HL-60/S4 (cell line): ENCODE measurements around the gene LAIR1.
"Not testable (repeated sequence)": the region's sequence is repeated elsewhere in the genome, so short reads cannot be mapped to it uniquely, and the experiment has no call there.

Source experiments
- in situ Hi-C: fragments of 300-500 bp; cut with MboI; formaldehyde crosslinking; loops from 2 replicates; pipeline ENCODE4 v1.14.3; 2022; ENCODE audit warnings: low sequenced_read_pairs

The LAIR1 gene

GRCh38 chr19:54345938-54346386 lies 18.8 kb downstream of the LAIR1 start:
- in situ Hi-C loops = no loop called here

- in situ Hi-C loops = no loop called here
Observed at GRCh38 chr19:54343868-54344267, 20.9 kb downstream of the LAIR1 start.

DNA sequence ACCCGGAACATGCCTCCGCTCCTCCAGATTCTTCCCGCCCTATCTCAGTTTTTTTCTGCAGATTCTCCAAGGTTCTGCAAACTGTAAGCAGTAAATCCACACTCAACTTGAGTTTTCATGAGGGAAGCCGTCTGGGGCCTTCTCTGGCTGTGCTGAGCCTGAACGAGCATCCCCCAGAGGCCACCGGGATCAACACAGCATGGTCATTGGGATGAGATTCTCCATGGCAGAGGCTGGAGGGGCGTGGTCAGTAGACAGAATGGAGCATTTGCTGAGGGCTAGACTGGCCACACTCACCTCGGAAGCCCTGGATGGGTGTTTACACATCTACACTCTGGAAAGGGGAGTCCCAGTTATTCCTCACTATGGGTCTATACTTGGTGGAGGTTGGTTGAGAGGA lies 23.4 kb downstream of the LAIR1 start:
- in situ Hi-C loops = no loop called here

DNA sequence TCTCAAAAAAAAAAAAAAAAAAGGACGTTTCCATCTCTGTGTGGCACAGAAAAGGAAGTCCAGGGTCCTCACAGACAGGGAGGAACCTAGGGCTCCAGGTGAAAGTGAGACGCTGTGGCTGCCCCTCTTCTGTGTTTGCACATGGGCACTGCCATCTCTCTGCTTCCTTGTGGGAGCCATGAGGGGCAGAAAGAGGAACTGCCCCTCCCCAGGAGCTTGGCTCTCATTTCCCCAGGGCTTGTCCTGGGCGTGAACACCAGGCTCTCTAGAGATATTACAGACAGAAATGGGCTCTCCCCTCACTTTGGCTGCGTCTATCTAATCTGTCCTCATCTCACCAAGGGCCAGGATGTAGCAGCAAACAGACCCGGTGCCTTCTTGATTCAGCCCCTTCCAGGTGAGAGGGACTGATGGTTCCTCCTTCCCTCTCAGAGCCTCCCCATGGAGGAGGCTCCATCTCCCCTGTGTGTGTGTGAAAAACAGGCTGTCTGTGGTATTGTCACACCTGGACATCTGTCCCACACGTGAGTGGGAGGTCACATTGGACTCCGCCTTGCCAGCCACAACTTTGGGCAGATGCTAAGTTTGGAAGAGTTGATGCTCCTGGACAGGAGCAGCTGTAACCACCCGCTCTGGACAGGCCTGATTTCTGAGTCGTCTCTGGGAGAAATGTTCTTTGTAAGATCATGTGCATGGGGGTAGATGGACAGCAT lies 24.9 kb downstream of the LAIR1 start:
- in situ Hi-C loops = no loop called here

DNA sequence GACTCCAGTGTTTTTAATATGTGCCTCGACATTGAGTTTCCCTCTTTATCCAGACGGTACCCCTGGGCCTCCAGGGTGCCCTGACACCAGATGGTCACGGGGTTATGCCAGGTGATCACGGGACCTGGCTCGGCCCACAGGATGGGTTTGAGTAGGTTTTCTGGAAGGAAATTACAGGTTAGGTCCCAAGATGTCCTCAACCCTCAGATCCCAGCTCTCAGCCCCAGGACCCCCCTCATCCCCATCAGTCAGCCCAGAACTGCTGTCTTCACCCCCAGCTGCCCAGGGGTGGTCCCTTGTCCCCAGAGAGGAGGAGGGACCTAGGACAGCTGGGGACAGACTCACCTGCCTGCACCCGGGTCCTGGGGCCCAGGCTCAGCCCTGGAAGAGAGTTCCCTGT lies 26.2 kb downstream of the LAIR1 start:
- in situ Hi-C loops = no loop called here

DNA sequence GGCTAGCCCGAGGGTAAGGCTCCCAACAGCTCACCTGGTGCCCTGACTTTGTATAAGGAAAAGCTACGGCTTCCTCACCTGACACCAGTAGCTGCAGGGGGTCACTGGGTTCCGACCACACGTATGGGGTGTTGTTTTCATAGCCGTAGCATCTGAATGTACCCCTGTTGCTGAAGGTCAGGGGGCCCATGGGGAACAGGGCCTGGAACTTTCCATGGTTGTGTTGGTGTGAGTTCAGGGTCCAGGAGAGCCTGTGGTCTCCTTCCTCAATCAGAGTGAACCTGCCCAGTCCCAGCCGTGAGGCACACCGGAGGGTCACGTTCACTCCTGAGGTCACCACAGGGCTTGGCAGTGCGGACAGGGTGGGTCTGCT lies 26.9 kb downstream of the LAIR1 start:
- in situ Hi-C loops = no loop called here

- in situ Hi-C loops = no loop called here
Observed at GRCh38 chr19:54336893-54337857, 27.6 kb downstream of the LAIR1 start.

- in situ Hi-C loops = no loop called here
Observed at GRCh38 chr19:54335979-54336892, 28.5 kb downstream of the LAIR1 start.

- in situ Hi-C loops = no loop called here
Observed at GRCh38 chr19:54335164-54335563, 29.6 kb downstream of the LAIR1 start.

GRCh38 chr19:54333586-54334298 lies 31.0 kb downstream of the LAIR1 start:
- in situ Hi-C loops = no loop called here

- in situ Hi-C loops = no loop called here
Observed at GRCh38 chr19:54332149-54332548, 32.6 kb downstream of the LAIR1 start.

- in situ Hi-C loops = no loop called here
Observed at GRCh38 chr19:54331626-54332025, 33.1 kb downstream of the LAIR1 start.

GRCh38 chr19:54329476-54330165 lies 35.1 kb downstream of the LAIR1 start:
- in situ Hi-C loops = no loop called here

DNA sequence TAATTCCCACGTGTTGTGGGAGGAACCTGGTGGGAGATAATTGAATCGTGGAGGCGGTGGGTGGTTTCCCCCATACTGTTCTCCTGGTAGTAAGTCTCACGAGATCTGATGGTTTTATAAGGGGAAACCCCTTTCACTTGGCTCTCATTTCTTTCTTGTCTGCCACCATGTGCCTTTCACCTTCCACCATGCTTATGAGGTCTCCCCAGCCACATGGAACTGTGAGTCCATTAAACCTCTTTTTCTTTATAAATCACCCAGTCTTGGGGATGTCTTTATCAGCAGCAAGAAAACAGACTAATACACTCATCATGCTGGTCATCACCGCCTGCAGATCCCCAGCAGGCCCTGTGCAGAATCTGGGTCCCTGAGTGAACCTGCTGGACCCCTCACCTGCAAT lies 36.0 kb downstream of the LAIR1 start:
- in situ Hi-C loops = not testable (repeated sequence)

GRCh38 chr19:54325631-54326030 lies 39.1 kb downstream of the LAIR1 start:
- in situ Hi-C loops = no loop called here

- in situ Hi-C loops = no loop called here
Observed at GRCh38 chr19:54325194-54325621, 39.5 kb downstream of the LAIR1 start.

- in situ Hi-C loops = no loop called here
Observed at GRCh38 chr19:54324071-54324470, 40.7 kb downstream of the LAIR1 start.

GRCh38 chr19:54322934-54323333 lies 41.8 kb downstream of the LAIR1 start:
- in situ Hi-C loops = not testable (repeated sequence)

GRCh38 chr19:54322295-54322694 lies 42.4 kb downstream of the LAIR1 start:
- in situ Hi-C loops = not testable (repeated sequence)
